ENCODE data around the gene DDR2. TPM values are rescaled to one million over a fixed set of nuclear protein-coding genes. Genes with fewer than 3 reads are reported as not detected.

The DDR2 gene
- polyA plus RNA-seq, 1 of the 3 experiments (the other 2 are of a cell fraction) = 34.0 TPM

DNA sequence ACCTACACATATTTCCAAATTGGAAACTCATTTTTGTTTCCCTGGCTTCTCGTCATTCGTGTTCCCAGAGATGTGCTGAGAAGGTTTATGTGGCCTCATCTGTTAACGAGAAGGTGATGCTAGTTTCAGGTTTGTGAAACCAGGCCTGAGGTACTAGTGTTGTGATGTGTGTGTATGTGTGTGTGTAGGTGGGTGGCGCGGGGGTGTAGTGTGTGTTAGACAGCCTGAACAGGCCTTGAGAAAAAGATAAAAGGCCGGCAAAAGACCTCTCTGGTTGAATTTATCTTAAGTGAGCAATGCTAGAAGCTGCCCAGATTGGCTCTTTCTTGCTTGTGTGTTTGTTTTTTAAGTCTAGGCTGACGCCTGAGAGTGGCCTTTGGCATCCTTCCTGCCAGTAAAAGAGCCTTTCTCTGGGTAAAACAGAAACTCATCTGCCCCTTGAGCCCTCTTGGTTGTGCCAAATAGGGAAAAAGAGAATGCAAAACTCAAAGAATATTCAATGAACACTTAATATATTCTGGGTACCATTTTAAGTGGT lies 92.4 kb downstream of the DDR2 start:
- TF ChIP-seq POLR2AphosphoS5 (IDR thresholded peaks at IDR 0.05; ENCODE audit: low read depth, low read length) (no peak), FOXJ3 (CRISPR knock-in tag; IDR thresholded peaks at IDR 0.05) (no peak), NFIC (IDR thresholded peaks at IDR 0.05; ENCODE audit: borderline replicate concordance) (no peak), GABPA (IDR thresholded peaks at IDR 0.05; ENCODE audit: low read depth) (no peak), NRF1 (IDR thresholded peaks at IDR 0.05; ENCODE audit: low read depth, low read length) (no peak), RFX5 (IDR thresholded peaks at IDR 0.05; ENCODE audit: low read length) (no peak), SMC3 (IDR thresholded peaks at IDR 0.05; ENCODE audit: low read depth, low read length) (no peak), TCF12 (IDR thresholded peaks at IDR 0.05) (no peak), MXI1 (IDR thresholded peaks at IDR 0.05; ENCODE audit: low read depth, low read length) (no peak), EZH2phosphoT487 (IDR thresholded peaks at IDR 0.05; ENCODE audit: borderline replicate concordance, low read depth) (no peak), SIN3A (IDR thresholded peaks at IDR 0.05; ENCODE audit: borderline replicate concordance, low read depth, low read length) (no peak), TEAD4 (IDR thresholded peaks at IDR 0.05; ENCODE audit: borderline replicate concordance, insufficient read depth) (no peak)
- TF ChIP-seq, protein P1, sequence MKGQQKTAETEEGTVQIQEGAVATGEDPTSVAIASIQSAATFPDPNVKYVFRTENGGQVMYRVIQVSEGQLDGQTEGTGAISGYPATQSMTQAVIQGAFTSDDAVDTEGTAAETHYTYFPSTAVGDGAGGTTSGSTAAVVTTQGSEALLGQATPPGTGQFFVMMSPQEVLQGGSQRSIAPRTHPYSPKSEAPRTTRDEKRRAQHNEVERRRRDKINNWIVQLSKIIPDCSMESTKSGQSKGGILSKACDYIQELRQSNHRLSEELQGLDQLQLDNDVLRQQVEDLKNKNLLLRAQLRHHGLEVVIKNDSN (IDR thresholded peaks at IDR 0.05; ENCODE audit: borderline replicate concordance, low read depth) = no peak
- TF ChIP-seq, protein P2, sequence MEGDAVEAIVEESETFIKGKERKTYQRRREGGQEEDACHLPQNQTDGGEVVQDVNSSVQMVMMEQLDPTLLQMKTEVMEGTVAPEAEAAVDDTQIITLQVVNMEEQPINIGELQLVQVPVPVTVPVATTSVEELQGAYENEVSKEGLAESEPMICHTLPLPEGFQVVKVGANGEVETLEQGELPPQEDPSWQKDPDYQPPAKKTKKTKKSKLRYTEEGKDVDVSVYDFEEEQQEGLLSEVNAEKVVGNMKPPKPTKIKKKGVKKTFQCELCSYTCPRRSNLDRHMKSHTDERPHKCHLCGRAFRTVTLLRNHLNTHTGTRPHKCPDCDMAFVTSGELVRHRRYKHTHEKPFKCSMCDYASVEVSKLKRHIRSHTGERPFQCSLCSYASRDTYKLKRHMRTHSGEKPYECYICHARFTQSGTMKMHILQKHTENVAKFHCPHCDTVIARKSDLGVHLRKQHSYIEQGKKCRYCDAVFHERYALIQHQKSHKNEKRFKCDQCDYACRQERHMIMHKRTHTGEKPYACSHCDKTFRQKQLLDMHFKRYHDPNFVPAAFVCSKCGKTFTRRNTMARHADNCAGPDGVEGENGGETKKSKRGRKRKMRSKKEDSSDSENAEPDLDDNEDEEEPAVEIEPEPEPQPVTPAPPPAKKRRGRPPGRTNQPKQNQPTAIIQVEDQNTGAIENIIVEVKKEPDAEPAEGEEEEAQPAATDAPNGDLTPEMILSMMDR (IDR thresholded peaks at IDR 0.05) = no peak
- Histone ChIP-seq H3K4me1 (ENCODE audit: control insufficient read depth in 1 of 2, insufficient read depth in 2 of 2, low read depth in 1 of 2, low read length in 1 of 2) (no peaks in the 10 kb centered on the region; a peak in 1 of 4 replicates), H2AFZ (ENCODE audit: low read depth) (no peak overlapping the region), H3F3A (replicated peaks; ENCODE audit: insufficient read depth) (peaks cover 22% of the 10 kb centered on the region), H4K20me1 (ENCODE audit: insufficient read depth) (peaks cover 40% of the 10 kb centered on the region), H3K4me3 (ENCODE audit: low read depth in 2 of 2, low read length in 1 of 2) (no peak overlapping the region), H3K27me3 (ENCODE audit: insufficient read depth) (no peaks in the 10 kb centered on the region), H3K79me2 (ENCODE audit: insufficient read depth) (peaks cover 82% of the 10 kb centered on the region), H3K27ac (ENCODE audit: low read depth in 2 of 2, low read length in 1 of 2) (no peak overlapping the region), H3K4me2 (no peak overlapping the region), H3K9ac (no peak overlapping the region), H3K36me3 (replicated peaks in 1 of 2; ENCODE audit: control insufficient read depth in 1 of 2, insufficient read depth in 2 of 2, low read length in 1 of 2) (peaks cover 28 to 30% of the 10 kb centered on the region in 2 experiments), H3K9me3 (no peaks in the 10 kb centered on the region), H3K9me2 (no peaks in the 10 kb centered on the region)
- DNase-seq = no peak
- POLR2A ChIA-PET = no interaction called here
- WGBS (ENCODE audit: low lambda C conversion rate) = 95% methylated on average over 7 of the region's 7 CpGs
- CTCF ChIA-PET = no interaction called here

DNA sequence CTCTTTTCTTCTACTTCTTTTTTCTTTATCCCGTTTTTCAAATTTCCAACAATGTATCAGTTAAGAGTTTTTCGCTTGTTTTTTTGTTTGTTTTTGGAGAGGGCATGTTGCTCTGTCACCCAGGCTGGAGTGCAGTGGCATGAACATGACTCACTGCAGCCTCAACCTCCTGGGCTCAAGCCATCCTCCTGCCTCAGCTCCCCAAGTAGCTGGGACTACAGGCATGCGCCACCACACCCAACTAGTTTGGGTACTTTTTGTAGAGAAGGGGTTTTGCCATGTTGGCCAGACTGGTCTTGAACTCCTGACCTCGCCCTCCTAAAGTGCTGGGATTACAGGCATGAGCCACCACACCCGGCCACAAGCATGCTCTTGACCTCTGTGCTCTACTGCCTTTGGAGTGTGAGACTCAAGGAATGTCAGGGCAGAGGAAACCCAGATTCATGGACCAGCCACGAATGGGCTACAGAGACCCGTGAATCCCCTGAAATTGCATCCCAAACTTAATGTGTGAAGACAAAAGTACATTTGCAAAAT lies 93.1 kb downstream of the DDR2 start:
- H3K9ac ChIP-seq = no peak overlapping the region
- TF ChIP-seq RAD21 (IDR thresholded peaks at IDR 0.05; ENCODE audit: low read length) = no peak
- TF ChIP-seq TCF12 (IDR thresholded peaks at IDR 0.05) = no peak
- no peak for TF ChIP-seq GABPA (IDR thresholded peaks at IDR 0.05; ENCODE audit: low read depth)
- no peak for TF ChIP-seq FOXM1 (IDR thresholded peaks at IDR 0.05; ENCODE audit: low read depth)
- TF ChIP-seq EP300 (IDR thresholded peaks at IDR 0.05; ENCODE audit: borderline replicate concordance in 1 of 2, low read depth in 1 of 2, low read length in 1 of 2) = no peak
- no peak for TF ChIP-seq RCOR1 (IDR thresholded peaks at IDR 0.05; ENCODE audit: low read length)
- TF ChIP-seq, protein P3, sequence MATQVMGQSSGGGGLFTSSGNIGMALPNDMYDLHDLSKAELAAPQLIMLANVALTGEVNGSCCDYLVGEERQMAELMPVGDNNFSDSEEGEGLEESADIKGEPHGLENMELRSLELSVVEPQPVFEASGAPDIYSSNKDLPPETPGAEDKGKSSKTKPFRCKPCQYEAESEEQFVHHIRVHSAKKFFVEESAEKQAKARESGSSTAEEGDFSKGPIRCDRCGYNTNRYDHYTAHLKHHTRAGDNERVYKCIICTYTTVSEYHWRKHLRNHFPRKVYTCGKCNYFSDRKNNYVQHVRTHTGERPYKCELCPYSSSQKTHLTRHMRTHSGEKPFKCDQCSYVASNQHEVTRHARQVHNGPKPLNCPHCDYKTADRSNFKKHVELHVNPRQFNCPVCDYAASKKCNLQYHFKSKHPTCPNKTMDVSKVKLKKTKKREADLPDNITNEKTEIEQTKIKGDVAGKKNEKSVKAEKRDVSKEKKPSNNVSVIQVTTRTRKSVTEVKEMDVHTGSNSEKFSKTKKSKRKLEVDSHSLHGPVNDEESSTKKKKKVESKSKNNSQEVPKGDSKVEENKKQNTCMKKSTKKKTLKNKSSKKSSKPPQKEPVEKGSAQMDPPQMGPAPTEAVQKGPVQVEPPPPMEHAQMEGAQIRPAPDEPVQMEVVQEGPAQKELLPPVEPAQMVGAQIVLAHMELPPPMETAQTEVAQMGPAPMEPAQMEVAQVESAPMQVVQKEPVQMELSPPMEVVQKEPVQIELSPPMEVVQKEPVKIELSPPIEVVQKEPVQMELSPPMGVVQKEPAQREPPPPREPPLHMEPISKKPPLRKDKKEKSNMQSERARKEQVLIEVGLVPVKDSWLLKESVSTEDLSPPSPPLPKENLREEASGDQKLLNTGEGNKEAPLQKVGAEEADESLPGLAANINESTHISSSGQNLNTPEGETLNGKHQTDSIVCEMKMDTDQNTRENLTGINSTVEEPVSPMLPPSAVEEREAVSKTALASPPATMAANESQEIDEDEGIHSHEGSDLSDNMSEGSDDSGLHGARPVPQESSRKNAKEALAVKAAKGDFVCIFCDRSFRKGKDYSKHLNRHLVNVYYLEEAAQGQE (IDR thresholded peaks at IDR 0.05; ENCODE audit: low read depth, low read length) = no peak
- no peak for TF ChIP-seq ELF1 (IDR thresholded peaks at IDR 0.05)
- TF ChIP-seq MXI1 (IDR thresholded peaks at IDR 0.05; ENCODE audit: low read depth, low read length) = no peak
- TF ChIP-seq GATA2 (CRISPR knock-in tag; IDR thresholded peaks at IDR 0.05) = no peak
- TF ChIP-seq, protein P1 (IDR thresholded peaks at IDR 0.05; ENCODE audit: borderline replicate concordance, low read depth) = no peak
- H3K36me3 ChIP-seq (replicated peaks in 1 of 2; ENCODE audit: control insufficient read depth in 1 of 2, insufficient read depth in 2 of 2, low read length in 1 of 2) = peaks cover 21 to 27% of the 10 kb centered on the region in 2 experiments
- H3K9me3 ChIP-seq = no peaks in the 10 kb centered on the region
- no peak overlapping the region for H3K4me3 ChIP-seq (ENCODE audit: low read depth in 2 of 2, low read length in 1 of 2)
- H3K27me3 ChIP-seq (ENCODE audit: insufficient read depth) = no peaks in the 10 kb centered on the region
- no peak overlapping the region for H3K27ac ChIP-seq (ENCODE audit: low read depth in 2 of 2, low read length in 1 of 2)
- peaks cover 19% of the 10 kb centered on the region for H3F3A ChIP-seq (replicated peaks; ENCODE audit: insufficient read depth)
- ChIA-PET CTCF (no interaction called here), POLR2A (interaction anchor here (0.6 kb wide), 1 partner anchor 197 kb away, joined by 3 read pairs; no protein-coding TSS in a partner anchor)
- 78% methylated on average over 5 of the region's 7 CpGs for WGBS (ENCODE audit: low lambda C conversion rate)
- H3K9me2 ChIP-seq = no peaks in the 10 kb centered on the region
- peaks cover 47% of the 10 kb centered on the region for H4K20me1 ChIP-seq (ENCODE audit: insufficient read depth)
- no peak for DNase-seq
- H3K4me2 ChIP-seq = no peak overlapping the region
- H2AFZ ChIP-seq (ENCODE audit: low read depth) = no peak overlapping the region
- no peaks in the 10 kb centered on the region; a peak in 1 of 4 replicates for H3K4me1 ChIP-seq (ENCODE audit: control insufficient read depth in 1 of 2, insufficient read depth in 2 of 2, low read depth in 1 of 2, low read length in 1 of 2)
- peaks cover 82% of the 10 kb centered on the region for H3K79me2 ChIP-seq (ENCODE audit: insufficient read depth)
